ENCODE results near the gene S1PR5.
"Not testable (repeated sequence)": the region's sequence is repeated elsewhere in the genome, so short reads cannot be mapped to it uniquely, and the experiment has no call there.

S1PR5 gene

GRCh38 chr19:10517361-10517759 is at the start of gene S1PR5:
TSS of gene S1PR5 (minus strand) at chr19:10517447. CDS start at chr19:10515011, 2,436 bp downstream.
- in situ Hi-C loops (cut with HindIII; ENCODE audit: low sequenced_read_pairs), result no loop called here

GRCh38 chr19:10566658-10567410 is 49.6 kb upstream of the S1PR5 start:
- in situ Hi-C loops (cut with HindIII; ENCODE audit: low sequenced_read_pairs), result no loop called here

GRCh38 chr19:10566408-10566657 is 49.1 kb upstream of the S1PR5 start:
- in situ Hi-C loops (cut with HindIII; ENCODE audit: low sequenced_read_pairs), result no loop called here

GRCh38 chr19:10565567-10566407 is 48.5 kb upstream of the S1PR5 start, which contains the start of gene KRI1:
TSS of gene KRI1 (minus strand) at chr19:10566010. CDS start at chr19:10565999, 11 bp downstream.
- in situ Hi-C loops (cut with HindIII; ENCODE audit: low sequenced_read_pairs), result no loop called here

GRCh38 chr19:10565028-10565566 is 47.9 kb upstream of the S1PR5 start:
- in situ Hi-C loops (cut with HindIII; ENCODE audit: low sequenced_read_pairs), result no loop called here

DNA sequence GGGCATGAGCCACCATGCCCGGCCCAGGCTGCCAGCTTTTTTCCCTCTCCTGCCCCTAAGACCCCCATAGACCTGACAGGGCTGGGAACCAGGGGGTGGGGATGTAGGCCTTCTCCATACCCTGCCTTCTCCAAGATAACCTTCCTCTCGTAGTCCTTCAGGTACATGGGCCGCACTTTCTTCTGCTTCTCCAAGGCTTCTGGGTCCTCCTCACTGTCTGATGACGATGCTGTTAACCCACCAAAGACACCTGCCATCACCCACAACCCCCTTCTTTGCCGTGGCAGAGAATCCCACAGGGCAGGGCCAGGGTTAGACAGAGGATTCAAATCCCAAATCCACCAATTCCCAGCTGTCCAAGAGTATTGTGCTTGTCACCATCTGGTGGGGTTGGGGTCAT is 45.4 kb upstream of the S1PR5 start:
- in situ Hi-C loops (cut with HindIII; ENCODE audit: low sequenced_read_pairs), result no loop called here

DNA sequence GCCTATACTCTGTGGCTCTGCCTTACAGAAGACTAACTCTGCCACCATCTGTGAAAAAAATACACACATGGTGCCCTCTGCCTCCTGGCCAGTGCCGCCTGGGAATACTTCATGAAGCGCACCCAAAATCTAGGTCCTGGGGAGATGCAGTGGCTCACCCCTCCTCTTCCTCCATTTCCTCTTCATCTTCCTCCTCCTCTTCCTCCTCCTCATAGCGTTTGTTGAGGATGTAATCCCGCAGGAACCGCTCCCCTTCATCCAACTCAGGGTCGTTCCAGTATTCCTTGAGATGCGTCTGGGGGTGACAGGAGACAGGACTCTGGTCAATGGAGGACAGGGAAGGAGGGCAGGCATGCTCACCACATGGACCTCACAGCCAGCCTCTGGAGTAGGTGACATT is 42.9 kb upstream of the S1PR5 start:
- in situ Hi-C loops (cut with HindIII; ENCODE audit: low sequenced_read_pairs), result no loop called here

- in situ Hi-C loops (cut with HindIII; ENCODE audit: low sequenced_read_pairs), result loop anchor here (5.0 kb wide), 2 partner anchors 45 to 155 kb away; partner anchors contain the start of gene CDC37
These were observed 40.5 kb upstream of the S1PR5 start for GRCh38 chr19:10557603-10558197.

DNA sequence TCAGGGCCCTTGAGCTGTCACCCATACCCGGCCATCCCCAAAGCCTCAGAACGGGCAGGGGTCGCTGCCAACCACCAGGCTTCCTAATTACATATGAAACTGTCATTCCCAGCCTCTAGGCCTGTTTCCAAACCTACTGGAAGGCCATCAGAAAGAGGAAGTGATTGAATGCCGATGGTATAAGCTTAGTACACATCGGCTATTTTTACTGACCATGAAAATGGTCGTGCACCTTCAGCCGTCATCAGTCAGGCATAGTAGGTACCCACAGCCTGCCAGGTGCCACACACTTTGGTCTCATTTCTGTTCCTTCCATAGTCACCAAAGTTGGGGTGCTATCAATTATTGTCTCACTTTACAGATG is 38.3 kb upstream of the S1PR5 start:
- in situ Hi-C loops (cut with HindIII; ENCODE audit: low sequenced_read_pairs), result loop anchor here (5.0 kb wide), 2 partner anchors 43 to 153 kb away; partner anchors contain the start of gene CDC37

GRCh38 chr19:10554760-10555609 is 37.7 kb upstream of the S1PR5 start:
- in situ Hi-C loops (cut with HindIII; ENCODE audit: low sequenced_read_pairs), result loop anchor here (5.0 kb wide), 2 partner anchors 43 to 153 kb away; partner anchors contain the start of gene CDC37

DNA sequence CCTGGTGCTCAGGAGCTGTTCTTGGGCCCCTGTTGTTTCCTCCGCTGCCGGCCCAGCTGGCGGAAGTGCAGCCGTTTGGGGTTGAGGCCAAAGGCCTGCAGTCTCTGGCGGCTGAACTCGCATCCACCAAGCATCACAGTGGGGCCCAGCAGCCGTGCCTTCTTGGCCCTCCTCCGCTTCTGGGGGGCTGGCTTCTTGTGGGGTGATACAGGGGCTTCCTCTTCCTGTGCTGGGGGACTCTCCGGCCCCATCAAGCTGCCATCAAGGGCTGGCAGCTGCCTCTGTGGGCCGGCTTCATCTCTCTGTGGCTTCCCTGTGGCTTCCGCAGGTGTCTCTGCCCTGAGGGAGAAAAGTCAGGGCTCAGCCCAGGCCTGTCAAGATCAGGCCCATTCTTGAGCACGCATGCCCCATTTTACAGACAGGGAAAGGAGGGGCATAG is 36.7 kb upstream of the S1PR5 start:
- in situ Hi-C loops (cut with HindIII; ENCODE audit: low sequenced_read_pairs), result no loop called here

GRCh38 chr19:10553087-10553667 is 35.9 kb upstream of the S1PR5 start:
- in situ Hi-C loops (cut with HindIII; ENCODE audit: low sequenced_read_pairs), result no loop called here

GRCh38 chr19:10552510-10553053 is 35.3 kb upstream of the S1PR5 start:
- in situ Hi-C loops (cut with HindIII; ENCODE audit: low sequenced_read_pairs), result no loop called here

GRCh38 chr19:10551698-10552301 is 34.6 kb upstream of the S1PR5 start:
- in situ Hi-C loops (cut with HindIII; ENCODE audit: low sequenced_read_pairs), result no loop called here

- in situ Hi-C loops (cut with HindIII; ENCODE audit: low sequenced_read_pairs), result not testable (repeated sequence)
These were observed 33.8 kb upstream of the S1PR5 start for GRCh38 chr19:10551006-10551405.

DNA sequence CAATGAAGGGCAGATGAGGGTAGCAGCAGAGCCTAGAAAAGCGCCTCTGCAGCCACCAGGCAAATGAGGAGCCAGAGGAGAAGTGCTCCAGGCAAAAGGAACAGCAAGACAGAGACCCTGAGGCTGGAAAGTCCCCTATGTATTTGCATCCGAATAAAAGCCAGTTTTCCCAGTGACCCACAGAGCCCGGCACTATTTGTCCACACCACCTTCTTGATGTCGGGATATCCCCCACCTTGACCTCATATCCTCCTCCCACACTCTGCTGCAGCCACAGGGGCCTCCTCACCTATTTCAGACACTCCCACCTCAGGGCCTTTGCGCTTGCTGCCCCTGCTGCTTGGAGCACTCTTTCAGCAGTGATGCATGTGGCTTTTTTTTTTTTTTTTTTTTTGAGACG is 33.1 kb upstream of the S1PR5 start:
- in situ Hi-C loops (cut with HindIII; ENCODE audit: low sequenced_read_pairs), result no loop called here

DNA sequence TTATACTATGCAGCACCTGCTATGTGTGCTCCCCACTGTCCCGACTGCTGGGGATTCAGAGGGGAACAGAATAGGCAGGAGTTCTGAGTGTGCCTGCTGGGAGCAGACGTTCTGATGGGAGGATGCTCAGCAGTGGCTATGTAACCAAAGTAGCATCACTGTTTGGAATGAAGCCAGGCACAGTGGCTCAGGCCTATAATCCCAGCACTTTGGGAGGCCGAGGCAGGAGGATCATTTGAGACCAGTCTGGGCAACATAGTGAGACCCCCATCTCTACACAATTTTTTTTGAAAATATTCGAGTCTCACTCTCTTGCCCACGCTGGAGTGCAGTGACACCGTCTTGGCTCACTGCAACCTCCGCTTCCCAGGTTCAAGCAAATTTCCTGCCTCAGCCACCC is 32.5 kb upstream of the S1PR5 start:
- in situ Hi-C loops (cut with HindIII; ENCODE audit: low sequenced_read_pairs), result no loop called here

GRCh38 chr19:10548746-10549276 is 31.6 kb upstream of the S1PR5 start:
- in situ Hi-C loops (cut with HindIII; ENCODE audit: low sequenced_read_pairs), result no loop called here

GRCh38 chr19:10546817-10547216 is 29.6 kb upstream of the S1PR5 start:
- in situ Hi-C loops (cut with HindIII; ENCODE audit: low sequenced_read_pairs), result no loop called here

Measured in endothelial cell of hepatic sinusoid (primary cell).